ENCODE data around the gene NXPE1. TPM values are rescaled to one million over a fixed set of nuclear protein-coding genes. Genes with fewer than 3 reads are reported as not detected.

Gene NXPE1
- total and polyA plus RNA-seq, 4 experiments from 2014 or later = not detected

GRCh38 chr11:114478768-114479167 is 80.9 kb downstream of the NXPE1 start:
- DNase-seq = no peak
- H3K9me3 Mint-ChIP-seq = peaks cover 0 to 2% (median 0%) of the 10 kb centered on the region in 8 donors
- CTCF ChIA-PET (ENCODE audit: partially characterized antibody) = no interaction called here
- POLR2A ChIA-PET (ENCODE audit: partially characterized antibody) = no interaction called here
- Histone ChIP-seq H3K4me3 (ENCODE audit: low read length in 2 of 2) (no peak overlapping the region), H3K27me3 (ENCODE audit: insufficient read depth, low read length) (no peaks in the 10 kb centered on the region), H3K9me3 (ENCODE audit: control insufficient read depth in 1 of 2, low read length in 2 of 2) (no peaks in the 10 kb centered on the region), H3K27ac (ENCODE audit: low read depth, low read length) (no peak overlapping the region), H3K36me3 (ENCODE audit: insufficient read depth, low read length) (no peaks in the 10 kb centered on the region), H3K4me1 (ENCODE audit: insufficient read depth, low read length) (no peaks in the 10 kb centered on the region)
- H3K27ac Mint-ChIP-seq = no peak overlapping the region
- H3K4me3 Mint-ChIP-seq = peak overlapping the region in 1 of 8 donors; percentile 17
- no peaks in the 10 kb centered on the region for H3K36me3 Mint-ChIP-seq
- peaks cover 2 to 5% of the 10 kb centered on the region in 2 donors for H3K27me3 Mint-ChIP-seq
- H3K4me1 Mint-ChIP-seq = peaks cover 0 to 2% (median 0%) of the 10 kb centered on the region in 4 donors
- intact Hi-C loops (cut with micrococcal nuclease) = no loop called here

GRCh38 chr11:114478001-114478410 is 81.7 kb downstream of the NXPE1 start:
- Mint-ChIP-seq H3K27ac (no peak overlapping the region), H3K36me3 (no peaks in the 10 kb centered on the region), H3K27me3 (peaks cover 2 to 5% of the 10 kb centered on the region in 2 donors), H3K9me3 (peaks cover 0 to 2% (median 0%) of the 10 kb centered on the region in 8 donors), H3K4me1 (peaks cover 0 to 2% (median 0%) of the 10 kb centered on the region in 4 donors), H3K4me3 (no peak overlapping the region)
- DNase-seq = no peak
- ChIA-PET CTCF (ENCODE audit: partially characterized antibody) (no interaction called here), POLR2A (ENCODE audit: partially characterized antibody) (no interaction called here)
- H3K27me3 ChIP-seq (ENCODE audit: insufficient read depth, low read length) = no peaks in the 10 kb centered on the region
- H3K9me3 ChIP-seq (ENCODE audit: control insufficient read depth in 1 of 2, low read length in 2 of 2) = no peaks in the 10 kb centered on the region
- H3K4me3 ChIP-seq (ENCODE audit: low read length in 2 of 2) = no peak overlapping the region
- intact Hi-C loops (cut with micrococcal nuclease) = no loop called here
- no peaks in the 10 kb centered on the region for H3K4me1 ChIP-seq (ENCODE audit: insufficient read depth, low read length)
- no peak overlapping the region for H3K27ac ChIP-seq (ENCODE audit: low read depth, low read length)
- no peaks in the 10 kb centered on the region for H3K36me3 ChIP-seq (ENCODE audit: insufficient read depth, low read length)

GRCh38 chr11:114472661-114473060 is 87.0 kb downstream of the NXPE1 start:
- Mint-ChIP-seq H3K27me3 (peaks cover 4 to 6% of the 10 kb centered on the region in 2 donors), H3K4me1 (no peaks in the 10 kb centered on the region), H3K9me3 (peaks cover 0 to 5% (median 3%) of the 10 kb centered on the region in 8 donors), H3K36me3 (peaks cover 0 to 4% of the 10 kb centered on the region in 2 donors), H3K4me3 (no peak overlapping the region), H3K27ac (no peak overlapping the region)
- POLR2A ChIA-PET (ENCODE audit: partially characterized antibody) = no interaction called here
- Histone ChIP-seq H3K27me3 (ENCODE audit: insufficient read depth, low read length) (no peaks in the 10 kb centered on the region), H3K36me3 (ENCODE audit: insufficient read depth, low read length) (no peaks in the 10 kb centered on the region), H3K9me3 (ENCODE audit: control insufficient read depth in 1 of 2, low read length in 2 of 2) (no peaks in the 10 kb centered on the region), H3K4me1 (ENCODE audit: insufficient read depth, low read length) (no peaks in the 10 kb centered on the region), H3K4me3 (ENCODE audit: low read length in 2 of 2) (no peak overlapping the region), H3K27ac (ENCODE audit: low read depth, low read length) (no peak overlapping the region)
- intact Hi-C loops (cut with micrococcal nuclease) = no loop called here
- DNase-seq = no peak
- CTCF ChIA-PET (ENCODE audit: partially characterized antibody) = no interaction called here

Other genes starting within 250 kb of the NXPE1 start
- 10 to 100 TPM; 15.1 to 15.6 TPM for gene C11orf71, start 159.4 kb downstream of the NXPE1 start, total RNA-seq
- 10 to 100 TPM; 12.8 to 13.9 TPM for gene C11orf71, start 159.4 kb downstream of the NXPE1 start, polyA plus RNA-seq
- gene RBM7, start 159.2 kb downstream of the NXPE1 start, total RNA-seq = 10 to 100 TPM; 35.8 to 43.0 TPM
- 10 to 100 TPM; 23.1 to 39.8 TPM for gene RBM7, start 159.2 kb downstream of the NXPE1 start, polyA plus RNA-seq
- gene REXO2, start 120.4 kb downstream of the NXPE1 start, total RNA-seq = 10 to 100 TPM; 64.8 to 70.4 TPM
- gene REXO2, start 120.4 kb downstream of the NXPE1 start, polyA plus RNA-seq = 100 to 1,000 TPM in 1 of 2 donors, 10 to 100 TPM in 1; 60.0 to 101 TPM
- not detected for gene NXPE4, start 35.9 kb upstream of the NXPE1 start, total RNA-seq
- gene NXPE4, start 35.9 kb upstream of the NXPE1 start, polyA plus RNA-seq = not detected
- not detected for gene NXPE2, start 118.6 kb upstream of the NXPE1 start, total RNA-seq
- not detected for gene NXPE2, start 118.6 kb upstream of the NXPE1 start, polyA plus RNA-seq

Measured in CD4-positive, alpha-beta memory T cell (primary cell).